Fibroblast of pulmonary artery (primary cell): ENCODE measurements around the gene KCP.

Experiments
- DNase-seq: peaks from one replicate; pipeline ENCODE4 v3.0.0-alpha.2; 2010; ENCODE audit warnings: low read depth
- H3K4me3 ChIP-seq: replicated peaks from 2 replicates; pipeline ENCODE4 v1.5.1; 2011; ENCODE audit warnings: low read depth, mild to moderate bottlenecking, control low read depth, low read length, moderate library complexity
- CTCF ChIP-seq: IDR thresholded peaks from 2 replicates; pipeline ENCODE4 v1.5.1; 2011; ENCODE audit warnings: mild to moderate bottlenecking, control low read depth, low read length, inconsistent platforms; ENCODE audit errors: missing control alignments

The KCP gene

GRCh38 chr7:128877756-128878120 is 32.8 kb downstream of the KCP start:
- no peak for DNase-seq
- no peak overlapping the region for H3K4me3 ChIP-seq
- no peak for TF ChIP-seq CTCF

- no peak for TF ChIP-seq CTCF
- no peak overlapping the region for H3K4me3 ChIP-seq
- no peak for DNase-seq
Observed at GRCh38 chr7:128876978-128877755, 33.3 kb downstream of the KCP start.

- no peak for DNase-seq
- no peak for TF ChIP-seq CTCF
- no peak overlapping the region for H3K4me3 ChIP-seq
Observed at GRCh38 chr7:128876586-128876977, 33.9 kb downstream of the KCP start.

GRCh38 chr7:128876127-128876526 is 34.4 kb downstream of the KCP start:
- no peak overlapping the region for H3K4me3 ChIP-seq
- no peak for TF ChIP-seq CTCF
- no peak for DNase-seq

GRCh38 chr7:128875523-128875948 is 35.0 kb downstream of the KCP start:
- DNase-seq, result no peak
- no peak for TF ChIP-seq CTCF

GRCh38 chr7:128874140-128875031 is 36.1 kb downstream of the KCP start:
- DNase-seq, result no peak
- H3K4me3 ChIP-seq, result no peak overlapping the region
- TF ChIP-seq CTCF, result no peak

More at GRCh38 chr7:128875523-128875948, 35.0 kb downstream of the KCP start:
- H3K4me3 ChIP-seq, result no peak overlapping the region
